C4-2B (cell line): ENCODE results near the gene ZNF155.

ENCODE experiments used
- CTCF ChIP-seq: fragments of 450-650 bp; conservative IDR thresholded peaks from 2 replicates; pipeline ENCODE4 v1.5.1; 2017; ENCODE audit warnings: mild to moderate bottlenecking
- ZFX ChIP-seq: fragments of 450-650 bp; IDR thresholded peaks from 2 replicates; pipeline ENCODE4 v1.6.1; 2017

- TF ChIP-seq CTCF (no peak), ZFX (no peak)
Observed at GRCh38 chr19:43936188-43936587, 47.8 kb upstream of the ZNF155 start.
